HG02870 (cell line): ENCODE data around the gene HECW1.
"Not testable (repeated sequence)": the region's sequence is repeated elsewhere in the genome, so short reads cannot be mapped to it uniquely, and the experiment has no call there.

ENCODE experiments used
- ATAC-seq: cut with Tn5 transposase; IDR thresholded peaks from one replicate; pipeline ENCODE4 v1.9.1; 2021; ENCODE audit warnings: mild to moderate bottlenecking, moderate library complexity; ENCODE audit not compliant: unreplicated experiment

The HECW1 gene

GRCh38 chr7:43201912-43202311 lies 89.5 kb downstream of the HECW1 start:
- ATAC-seq: no peak

- no peak for ATAC-seq
These were observed 91.6 kb downstream of the HECW1 start for GRCh38 chr7:43204081-43204480.

GRCh38 chr7:43205171-43205795 lies 92.8 kb downstream of the HECW1 start:
- ATAC-seq: no peak

GRCh38 chr7:43208242-43208641 lies 95.8 kb downstream of the HECW1 start:
- ATAC-seq: no peak

- ATAC-seq: not testable (repeated sequence)
These were observed 98.1 kb downstream of the HECW1 start for GRCh38 chr7:43210539-43210938.

- ATAC-seq: no peak
These were observed 98.8 kb downstream of the HECW1 start for GRCh38 chr7:43211286-43211685.

GRCh38 chr7:43211693-43212092 lies 99.2 kb downstream of the HECW1 start:
- ATAC-seq: no peak

- ATAC-seq: no peak
These were observed 100.5 kb downstream of the HECW1 start for GRCh38 chr7:43212921-43213320.

- no peak for ATAC-seq
These were observed 102.6 kb downstream of the HECW1 start for GRCh38 chr7:43215061-43215460.

GRCh38 chr7:43217055-43217454 lies 104.6 kb downstream of the HECW1 start:
- no peak for ATAC-seq

- not testable (repeated sequence) for ATAC-seq
These were observed 106.5 kb downstream of the HECW1 start for GRCh38 chr7:43218901-43219300.

- ATAC-seq: no peak
These were observed 107.8 kb downstream of the HECW1 start for GRCh38 chr7:43220250-43220649.

- ATAC-seq: no peak
These were observed 108.3 kb downstream of the HECW1 start for GRCh38 chr7:43220742-43221141.

GRCh38 chr7:43229801-43230200 lies 117.4 kb downstream of the HECW1 start:
- ATAC-seq: no peak

- no peak for ATAC-seq
These were observed 119.9 kb downstream of the HECW1 start for GRCh38 chr7:43232366-43232765.

GRCh38 chr7:43234073-43234472 lies 121.6 kb downstream of the HECW1 start:
- ATAC-seq: no peak

GRCh38 chr7:43234968-43235367 lies 122.5 kb downstream of the HECW1 start:
- no peak for ATAC-seq

GRCh38 chr7:43240565-43240964 lies 128.1 kb downstream of the HECW1 start:
- no peak for ATAC-seq

GRCh38 chr7:43242628-43243255 lies 130.3 kb downstream of the HECW1 start:
- ATAC-seq: no peak

- no peak for ATAC-seq
These were observed 131.8 kb downstream of the HECW1 start for GRCh38 chr7:43244232-43244631.

GRCh38 chr7:43244784-43245183 lies 132.3 kb downstream of the HECW1 start:
- no peak for ATAC-seq

GRCh38 chr7:43247757-43248156 lies 135.3 kb downstream of the HECW1 start:
- no peak for ATAC-seq

GRCh38 chr7:43248553-43248952 lies 136.1 kb downstream of the HECW1 start:
- ATAC-seq: no peak
